Heart right ventricle (tissue), 16 donors: Measurements from ENCODE around the gene KIF4A. TPM values are rescaled to one million over a fixed set of nuclear protein-coding genes. Genes with fewer than 3 reads are reported as not detected.

Source experiments
- ATAC-seq, 8 donors: fragments of 200-7000 bp; cut with Tn5 transposase; one replicate each; pipeline ENCODE4 v1.9.1; 2020; ENCODE audit warnings: mild to moderate bottlenecking in 8 of 8, moderate library complexity in 8 of 8, moderate number of reproducible peaks in 1 of 8
- DNase-seq, 2 donors: peaks; one replicate each; pipeline ENCODE4 v3.0.0-alpha.2; 2020
- H3K27ac ChIP-seq, 10 donors: fragments of 200-600 bp; sonication (generic) in 2 of 10; one replicate each; pipeline versions ENCODE4 v1.5.0 to v1.8.0; 2020 to 2022; ENCODE audit warnings: mild to moderate bottlenecking in 3 of 10
- H3K27me3 ChIP-seq, 7 donors: fragments of 200-600 bp; one replicate each; pipeline ENCODE4 v1.8.0; 2021 to 2022; ENCODE audit warnings: mild to moderate bottlenecking in 2 of 7
- H3K36me3 ChIP-seq, 9 donors: fragments of 200-600 bp; sonication (generic) in 1 of 9; one replicate each; pipeline versions ENCODE4 v1.5.0 to v1.8.0; 2020 to 2022; ENCODE audit warnings: mild to moderate bottlenecking in 2 of 9
- H3K4me1 ChIP-seq, 9 donors: fragments of 200-600 bp; sonication (generic) in 1 of 9; one replicate each; pipeline versions ENCODE4 v1.5.0 to v1.8.0; 2020 to 2022; ENCODE audit warnings: mild to moderate bottlenecking in 4 of 9
- H3K4me3 ChIP-seq, 10 donors: fragments of 200-600 bp; sonication (generic) in 2 of 10; one replicate each; pipeline versions ENCODE4 v1.5.0 to v1.8.0; 2020 to 2022; ENCODE audit warnings: mild to moderate bottlenecking in 7 of 10, moderate library complexity in 2 of 10
- H3K9me3 ChIP-seq, 11 donors: fragments of 200-600 bp in 10 of 11; sonication (generic) in 2 of 11; one replicate each; pipeline versions ENCODE4 v1.5.0 to v1.8.0; 2013 to 2022; ENCODE audit warnings: mild to moderate bottlenecking in 2 of 11, control low read depth in 1 of 11, moderate library complexity in 1 of 11
- CTCF ChIP-seq, 9 donors: fragments of 200-600 bp; sonication (generic) in 2 of 9; IDR thresholded peaks; one replicate each; pipeline versions ENCODE4 v1.5.0 to v1.8.0; 2021 to 2022; ENCODE audit warnings: antibody characterized with exemption in 9 of 9, mild to moderate bottlenecking in 5 of 9, moderate library complexity in 1 of 9
- WGBS, 2 donors: extraction: QIAGEN DNeasy Blood & Tissue Kit; methylation state at CpG; one replicate each; pipeline ENCODE4 v1.1.7; 2013; ENCODE audit warnings: inconsistent platforms in 1 of 2; 5-methylcytosine and 5-hydroxymethylcytosine counted together
- intact Hi-C, 10 donors: fragments of 100-400 bp; cut with DNase I; formaldehyde crosslinking; loops; one replicate each; pipeline versions ENCODE4 v1.11.1 to v1.14.2; 2022
- polyA plus RNA-seq, 2 donors: library from polyadenylated mRNA; stranded (reverse); fragments of 200-250 nt; gene quantifications; one replicate each; pipeline ENCODE4 v1.2.3, GENCODE V29; 2013
- total RNA-seq, 10 donors: library from RNA; stranded (reverse); fragmentation: NEBNext Ultra II Directional in 3 of 10; extraction: Animal tissue kit (Norgen Biotek cat#: 25700) in 3 of 10; gene quantifications; one replicate each; pipeline versions ENCODE4 v1.2.1 to v1.2.4, GENCODE V29; 2021 to 2023
- donor health status: Arrhythmogenic right ventricular cardiomyopathy.
- donor health status: ischemic (EF 13 %, LVEDD 7.1; RV severe dilation, severe dysfunction).
- donor health status: healthy with polysubstance abuse.
- donor health status: DM: no; HTN: yes; CAD: no.
- donor health status: DM: no; HTN: no; CAD: no.
- donor health status: ischemic (EF 25% LVEDD 6.9; RV normal size, moderate dysfunction).
- donor health status: ischemic (EF 25% LVEDD 5.7; RV mildly dilated, moderate dysfunction).
- donor health status: healthy.
- donor health status: DM: yes; HTN: yes; CAD: no.
- donor health status: Ischemic cardiomyopathy.
- donor health status: ischemic (EF 35%, LVEDD 5.7; RV mildly dilated, moderate dysfunction).
- donor health status: nonischemic (EF 11% LVEDD 7.7; RV severe dilation, severe dysfunction).
- donor health status: DM: yes; HTN: yes; CAD: no.
- donor health status: PGD.
- donor health status: ischemic (EF 29% LVEDD 5.4; RV normal size, mild dysfunction).
- donor health status: nonischemic (EF 23%, LVEDD 6.1; RV moderate dilation, normal function).

KIF4A gene
- total and polyA plus RNA-seq, 12 donors = 0.07 to 2.8 (median 0.24) TPM; not detected in 4

- H3K9me3 ChIP-seq = no peaks in the 10 kb centered on the region
- WGBS, 2 donors = 80 to 82% methylated on average over 6 of the region's 6 CpGs
- DNase-seq (no peak), ATAC-seq (no peak)
- no peak overlapping the region for H3K27ac ChIP-seq
- no peaks in the 10 kb centered on the region for H3K4me1 ChIP-seq
- TF ChIP-seq CTCF (IDR thresholded peaks at IDR 0.05) = no peak
- intact Hi-C loops = no loop called here
- H3K36me3 ChIP-seq = no peaks in the 10 kb centered on the region
- H3K27me3 ChIP-seq = peaks cover 0 to 13% (median 0%) of the 10 kb centered on the region in 7 donors
- H3K4me3 ChIP-seq = no peak overlapping the region
These were observed 45.0 kb upstream of the KIF4A start for GRCh38 chrX:70244881-70245280.

DNA sequence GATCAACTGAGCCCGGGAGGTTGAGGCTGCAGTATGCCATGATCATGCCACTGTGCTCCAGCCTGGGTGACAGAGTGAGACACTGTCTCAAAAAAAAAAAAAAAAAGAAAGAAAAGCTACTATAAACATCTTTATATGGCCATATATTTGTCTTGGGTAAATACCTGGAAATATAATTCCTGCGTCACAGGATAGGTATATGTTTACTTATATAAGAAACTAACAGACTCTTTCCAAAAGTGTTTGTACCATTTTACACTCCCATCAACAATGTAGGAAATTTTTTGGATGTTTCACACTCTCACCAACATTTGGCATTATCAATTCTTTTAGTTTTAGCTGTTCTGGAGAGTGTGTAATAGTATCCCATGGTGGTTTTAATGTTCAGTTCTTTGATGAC is 42.7 kb upstream of the KIF4A start:
- Histone ChIP-seq H3K4me3 (no peak overlapping the region), H3K9me3 (no peaks in the 10 kb centered on the region), H3K4me1 (no peaks in the 10 kb centered on the region), H3K36me3 (no peaks in the 10 kb centered on the region), H3K27ac (no peak overlapping the region), H3K27me3 (peaks cover 0 to 6% (median 0%) of the 10 kb centered on the region in 7 donors)
- intact Hi-C loops = no loop called here
- DNase-seq = no peak
- no peak for ATAC-seq
- no peak for TF ChIP-seq CTCF (IDR thresholded peaks at IDR 0.05)
- 93 to 97% methylated on average over 2 of the region's 2 CpGs for WGBS, 2 donors

- ATAC-seq (no peak), DNase-seq (no peak)
- no peak overlapping the region for H3K27ac ChIP-seq
- H3K9me3 ChIP-seq = no peaks in the 10 kb centered on the region
- H3K36me3 ChIP-seq = no peaks in the 10 kb centered on the region
- intact Hi-C loops = no loop called here
- TF ChIP-seq CTCF (IDR thresholded peaks at IDR 0.05) = no peak
- peaks cover 0 to 6% (median 0%) of the 10 kb centered on the region in 7 donors for H3K27me3 ChIP-seq
- no peaks in the 10 kb centered on the region for H3K4me1 ChIP-seq
- 59 to 62% methylated on average over 2 of the region's 2 CpGs for WGBS, 2 donors
- no peak overlapping the region for H3K4me3 ChIP-seq
These were observed 37.4 kb upstream of the KIF4A start for GRCh38 chrX:70252491-70252890.

GRCh38 chrX:70253377-70254062 is 36.4 kb upstream of the KIF4A start:
- Histone ChIP-seq H3K4me3 (no peak overlapping the region), H3K36me3 (no peaks in the 10 kb centered on the region), H3K27me3 (peaks cover 0 to 6% (median 0%) of the 10 kb centered on the region in 7 donors), H3K27ac (no peak overlapping the region), H3K4me1 (no peaks in the 10 kb centered on the region), H3K9me3 (no peaks in the 10 kb centered on the region)
- intact Hi-C loops = no loop called here
- WGBS, 2 donors = 87 to 90% methylated on average over 3 of the region's 3 CpGs
- TF ChIP-seq CTCF (IDR thresholded peaks at IDR 0.05) = no peak
- no peak for DNase-seq
- ATAC-seq = no peak
